GM12878 (cell line): ENCODE measurements around the gene ID3. TPM values are rescaled to one million over a fixed set of nuclear protein-coding genes. Genes with fewer than 3 reads are reported as not detected.

Experiments
- ATAC-seq: fragments of 200-7000 bp; cut with Tn5 transposase; 3 replicates; pipeline ENCODE4 v1.9.1; 2020; ENCODE audit warnings: mild to moderate bottlenecking, moderate library complexity
- BruUV-seq: library from RNA; stranded (reverse); fragments of 400-500 nt; replicated peaks from 2 replicates; lab custom pipeline; 2021; lab: Mats Ljungman, UMichigan
- CTCF ChIA-PET: fragments of 300-600 bp; sonication (Branson Sonifier 250); formaldehyde crosslinking; extraction: SDS; loops from one replicate; lab custom pipeline; 2021; ENCODE audit warnings: inconsistent platforms; lab: Yijun Ruan, JAX
- POLR2A ChIA-PET: fragments of 350-600 bp; formaldehyde crosslinking; extraction: SDS; loops from one replicate; lab custom pipeline; 2021; ENCODE audit warnings: inconsistent platforms; lab: Charles Lee
- RAD21 ChIA-PET: fragments of 300-600 bp; sonication (Branson Sonifier 250); formaldehyde crosslinking; loops from one replicate; lab custom pipeline; 2023; ENCODE audit warnings: antibody characterized with exemption; ENCODE audit not compliant: unreplicated experiment; lab: Charles Lee
- SMC1A ChIA-PET: fragments of 300-600 bp; sonication (Branson Sonifier 250); formaldehyde crosslinking; loops from one replicate; lab custom pipeline; 2023; ENCODE audit not compliant: unreplicated experiment, uncharacterized antibody; lab: Charles Lee
- DNase-seq: peaks from one replicate; pipeline ENCODE4 v3.0.0-alpha.2; 2011; ENCODE audit warnings: low read depth, low spot score
- FAIRE-seq: peaks from 3 replicates; lab custom pipeline; 2011; peaks lifted over from hg19 to GRCh38; lab: Jason Lieb, UNC
- H2AFZ ChIP-seq: 2 replicates; pipeline ENCODE4 v1.6.0; 2011; ENCODE audit warnings: low read depth, low read length, control low read depth; ENCODE audit not compliant: control insufficient read depth
- H3K27ac ChIP-seq: 2 replicates; pipeline ENCODE4 v1.5.1; 2011; ENCODE audit warnings: control low read depth; ENCODE audit not compliant: control insufficient read depth, insufficient read depth
- H3K27me3 ChIP-seq, 2 experiments: replicated peaks in 1 of 2; 2 replicates each; pipeline versions ENCODE4 v1.6.0 to v1.6.1; 2011; ENCODE audit warnings: low read length in 1 of 2; ENCODE audit not compliant: control insufficient read depth in 2 of 2, insufficient read depth in 2 of 2
- H3K36me3 ChIP-seq, 2 experiments: 2 replicates each; pipeline ENCODE4 v1.5.1; 2011; ENCODE audit warnings: low read length in 1 of 2; ENCODE audit not compliant: control insufficient read depth in 2 of 2, insufficient read depth in 2 of 2
- H3K4me1 ChIP-seq: 2 replicates; pipeline ENCODE4 v1.6.1; 2011; ENCODE audit warnings: mild to moderate bottlenecking, low read length, moderate library complexity, mixed read lengths; ENCODE audit not compliant: control insufficient read depth, insufficient read depth
- H3K4me2 ChIP-seq: 2 replicates; pipeline ENCODE4 v1.6.0; 2011; ENCODE audit warnings: control low read depth; ENCODE audit not compliant: control insufficient read depth, insufficient read depth
- H3K4me3 ChIP-seq: fragments of 200-600 bp; sonication (generic); 2 replicates; pipeline ENCODE4 v1.5.1; 2016
- H3K79me2 ChIP-seq: 2 replicates; pipeline ENCODE4 v1.6.0; 2011; ENCODE audit warnings: low read length; ENCODE audit not compliant: control insufficient read depth, insufficient read depth
- H3K9ac ChIP-seq: 2 replicates; pipeline ENCODE4 v1.8.0; 2011; ENCODE audit warnings: low read length, control low read depth, mixed read lengths; ENCODE audit not compliant: control insufficient read depth, insufficient read depth
- H3K9me3 ChIP-seq: replicated peaks from 3 replicates; pipeline ENCODE4 v1.5.1; 2011; ENCODE audit warnings: mild to moderate bottlenecking, low read length; ENCODE audit not compliant: control insufficient read depth, insufficient read depth
- H4K20me1 ChIP-seq: 2 replicates; pipeline ENCODE4 v1.6.0; 2011; ENCODE audit not compliant: control insufficient read depth, insufficient read depth
- ASH2L ChIP-seq: fragments of 300-600, 200-600 bp; sonication (generic); IDR thresholded peaks from 2 replicates; pipeline ENCODE4 v1.6.1; 2017; ENCODE audit warnings: low read depth, mild to moderate bottlenecking, borderline replicate concordance
- BHLHE40 ChIP-seq, 2 experiments: fragments of 450-650 bp in 1 of 2; IDR thresholded peaks; 2 replicates each; pipeline ENCODE4 v1.6.1; 2011 to 2017; ENCODE audit warnings: low read depth in 2 of 2, borderline replicate concordance in 1 of 2, improper control_type of control experiment in 1 of 2, low read length in 1 of 2, mild to moderate bottlenecking in 1 of 2
- CEBPB ChIP-seq, 2 experiments: fragments of 150-350 bp in 1 of 2; IDR thresholded peaks; 2 replicates each; pipeline ENCODE4 v1.6.1; 2012 to 2014; ENCODE audit warnings: low read depth in 2 of 2, low read length in 2 of 2, borderline replicate concordance in 1 of 2, inconsistent platforms in 1 of 2
- CHD2 ChIP-seq: IDR thresholded peaks from 2 replicates; pipeline ENCODE4 v1.6.1; 2011; ENCODE audit warnings: low read depth, low read length, improper control_type of control experiment, borderline replicate concordance
- EZH2 ChIP-seq: IDR thresholded peaks from 2 replicates; pipeline ENCODE4 v1.6.1; 2012; ENCODE audit warnings: low read depth, mild to moderate bottlenecking, control low read depth, inconsistent platforms, low read length, borderline replicate concordance; ENCODE audit not compliant: control insufficient read depth
- KDM1A ChIP-seq: fragments of 200-600 bp; sonication (generic); IDR thresholded peaks from 2 replicates; pipeline ENCODE4 v1.6.1; 2016; ENCODE audit warnings: borderline replicate concordance
- MAX ChIP-seq: IDR thresholded peaks from 2 replicates; pipeline ENCODE4 v1.6.1; 2012; ENCODE audit warnings: low read depth, low read length, improper control_type of control experiment
- NBN ChIP-seq: fragments of 450-650 bp; IDR thresholded peaks from 2 replicates; pipeline ENCODE4 v1.6.1; 2016
- PAX5 ChIP-seq: IDR thresholded peaks from 2 replicates; pipeline ENCODE4 v1.6.1; 2011; ENCODE audit warnings: low read depth, low read length, borderline replicate concordance
- PKNOX1 ChIP-seq: fragments of 450-650 bp; IDR thresholded peaks from 2 replicates; pipeline ENCODE4 v1.6.1; 2016; ENCODE audit warnings: mild to moderate bottlenecking
- POU2F2 ChIP-seq: IDR thresholded peaks from 3 replicates; pipeline ENCODE4 v1.6.1; 2011; ENCODE audit warnings: low read depth, mild to moderate bottlenecking, low read length, borderline replicate concordance
- SUZ12 ChIP-seq: fragments of 200-600 bp; sonication (generic); IDR thresholded peaks from one replicate; pipeline ENCODE4 v1.6.1; 2018; ENCODE audit warnings: antibody characterized with exemption, mild to moderate bottlenecking; ENCODE audit not compliant: unreplicated experiment
- YY1 ChIP-seq: IDR thresholded peaks from 2 replicates; pipeline ENCODE4 v1.6.1; 2011; ENCODE audit warnings: low read depth, mild to moderate bottlenecking, low read length
- WGBS: methylation state at CpG from one replicate; pipeline ENCODE4 v1.1.6; 2016; ENCODE audit warnings: low lambda C conversion rate; ENCODE audit not compliant: insufficient replicate concordance, insufficient coverage; ENCODE audit errors: missing lambda C conversion rate; 5-methylcytosine and 5-hydroxymethylcytosine counted together
- in situ Hi-C: fragments of 300-500 bp; cut with MboI; formaldehyde crosslinking; loops from 9 replicates; pipeline ENCODE4 v1.14.3; 2018; ENCODE audit warnings: mixed read lengths
- intact Hi-C: fragments of 100-400 bp; cut with micrococcal nuclease; formaldehyde crosslinking; loops from one replicate; pipeline ENCODE4 v1.14.2; 2022; ENCODE audit not compliant: unreplicated experiment
- polyA plus RNA-seq, 11 experiments: library from polyadenylated mRNA; depleted of rRNA in 4 of 11; unstranded in 6 of 11; stranded (reverse) in 5 of 11; fragments of >200 nt; fragmentation: Nextera tagmentation in 4 of 11; fragmentation: Illumina TruSeq in 1 of 11; extraction: Ambion mirVana in 4 of 11; extraction: Trizol in 1 of 11; gene quantifications; 1 replicate in 1 of 11; 2 replicates in 10 of 11; pipeline versions ENCODE4 v1.2.1 to v1.2.3, GENCODE V29; 2011 to 2016; ENCODE audit warnings: inconsistent platforms in 2 of 11, missing spikeins in 2 of 11, low read depth in 1 of 11
- total RNA-seq, 4 experiments: library from RNA; depleted of rRNA in 3 of 4; stranded (reverse); fragments of >200 nt in 3 of 4; fragmentation: Illumina TruSeq in 1 of 4; extraction: Trizol in 1 of 4; gene quantifications; 2 replicates each; pipeline versions ENCODE4 v1.2.1 to v1.2.3, GENCODE V29; 2013 to 2021

Gene ID3
- total and polyA plus RNA-seq, 10 of the 15 experiments (the other 5 are each of a cell fraction or from before 2014, with no cell fraction given), result 42.7 to 475 (median 207) TPM

GRCh38 chr1:23548704-23549143 is 10.6 kb downstream of the ID3 start (continued):
- TF ChIP-seq MAX, result peak; percentile 62; the same call in 1 of the 2 replicates
- TF ChIP-seq YY1, result no peak
- peak; percentile 34; the same call in 1 of the 3 replicates for TF ChIP-seq POU2F2
- TF ChIP-seq BHLHE40 (IDR thresholded peaks at IDR 0.05; ENCODE audit: borderline replicate concordance in 1 of 2, low read depth in 2 of 2, low read length in 1 of 2), result peak; percentile 34 to 66; a peak in 2 of 4 replicates
- TF ChIP-seq CEBPB (IDR thresholded peaks at IDR 0.05; ENCODE audit: borderline replicate concordance in 1 of 2, low read depth in 2 of 2, low read length in 2 of 2), result no peak
- TF ChIP-seq PAX5, result peak; percentile 75; the same call in 1 of the 2 replicates

GRCh38 chr1:23546897-23547584 is 12.3 kb downstream of the ID3 start:
- intact Hi-C loops, result no loop called here
- Histone ChIP-seq H3K9ac (no peak overlapping the region), H3K27ac (no peak overlapping the region), H3K79me2 (no peaks in the 10 kb centered on the region), H3K36me3 (no peaks in the 10 kb centered on the region), H4K20me1 (no peaks in the 10 kb centered on the region), H2AFZ (no peak overlapping the region), H3K4me2 (no peak overlapping the region), H3K4me3 (no peak overlapping the region), H3K4me1 (peaks cover 17% of the 10 kb centered on the region), H3K9me3 (no peaks in the 10 kb centered on the region), H3K27me3 (no peaks in the 10 kb centered on the region)
- POLR2A ChIA-PET, result interaction anchor here (0.6 to 2.7 kb wide), 6 partner anchors 9 to 90 kb away, joined by 4 to 10 read pairs (median 4); no protein-coding TSS in a partner anchor
- TF ChIP-seq ASH2L (no peak), PKNOX1 (no peak), KDM1A (no peak), CHD2 (no peak), EZH2 (no peak), NBN (no peak), SUZ12 (no peak)
- DNase-seq, result no peak
- RAD21 ChIA-PET, result interaction anchor here (0.6 to 21.6 kb wide), 8 partner anchors 18 to 147 kb away, joined by 3 to 561 read pairs (median 4); no protein-coding TSS in a partner anchor
- BruUV-seq, result no TSS peak
- no peak for FAIRE-seq
- in situ Hi-C loops, result loop anchor here (5.0 kb wide), 2 partner anchors 90 to 205 kb away; no protein-coding TSS in a partner anchor
- SMC1A ChIA-PET, result interaction anchor here (0.7 to 17.8 kb wide), 10 partner anchors 8 to 118 kb away, joined by 4 to 584 read pairs (median 8); no protein-coding TSS in a partner anchor
- 75% methylated on average over 8 of the region's 8 CpGs for whole genome bisulfite sequencing
- CTCF ChIA-PET, result interaction anchor here (0.6 to 28.3 kb wide), 12 partner anchors 11 to 181 kb away, joined by 3 to 959 read pairs (median 8); partner anchors contain the start of genes E2F2 and RPL11
- no peak for ATAC-seq
